GM12892 (cell line): Measurements from ENCODE around the gene WWOX.

Experiments used
- POLR2A ChIP-seq: IDR thresholded peaks from 2 replicates; pipeline ENCODE4 v1.6.1; 2011; ENCODE audit warnings: low read depth, low read length, control low read depth
- POLR2AphosphoS5 ChIP-seq: IDR thresholded peaks from 2 replicates; pipeline ENCODE4 v1.6.1; 2011; ENCODE audit warnings: low read depth, low read length, control low read depth
- TAF1 ChIP-seq: IDR thresholded peaks from 2 replicates; pipeline ENCODE4 v1.6.1; 2011; ENCODE audit warnings: low read depth, mild to moderate bottlenecking, control low read depth, low read length, borderline replicate concordance

GRCh38 chr16:79042141-79042540 lies 942.7 kb downstream of the WWOX start:
- no peak for TF ChIP-seq POLR2A
- TF ChIP-seq TAF1: no peak
- TF ChIP-seq POLR2AphosphoS5: no peak
